ENCODE results near the gene TEX53. TPM values are rescaled to one million over a fixed set of nuclear protein-coding genes. Genes with fewer than 3 reads are reported as not detected.

The TEX53 gene
- total and polyA plus RNA-seq, 2 of the 8 experiments (the other 6 are each of a cell fraction or from before 2014, with no cell fraction given): not detected

DNA sequence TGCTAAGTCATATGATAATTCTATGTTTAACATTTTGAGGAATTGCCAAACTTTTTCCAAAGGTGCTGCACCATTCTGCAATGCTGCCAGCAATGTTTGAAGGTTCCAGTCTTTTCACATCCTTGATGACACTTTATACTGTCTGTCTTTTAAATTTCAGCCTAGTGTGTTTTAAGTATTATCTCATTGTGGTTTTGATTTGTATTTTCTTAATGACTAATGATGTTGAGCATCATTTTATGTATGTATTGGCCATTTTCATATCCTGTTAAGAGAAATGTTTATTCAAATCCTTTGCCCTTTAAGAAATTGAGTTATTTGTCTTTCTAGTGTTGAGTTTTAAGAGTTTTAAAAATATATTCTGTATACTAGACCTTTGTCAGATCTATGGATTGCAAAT, 29.4 kb upstream of the TEX53 start (continued):
- TF ChIP-seq, protein P1, sequence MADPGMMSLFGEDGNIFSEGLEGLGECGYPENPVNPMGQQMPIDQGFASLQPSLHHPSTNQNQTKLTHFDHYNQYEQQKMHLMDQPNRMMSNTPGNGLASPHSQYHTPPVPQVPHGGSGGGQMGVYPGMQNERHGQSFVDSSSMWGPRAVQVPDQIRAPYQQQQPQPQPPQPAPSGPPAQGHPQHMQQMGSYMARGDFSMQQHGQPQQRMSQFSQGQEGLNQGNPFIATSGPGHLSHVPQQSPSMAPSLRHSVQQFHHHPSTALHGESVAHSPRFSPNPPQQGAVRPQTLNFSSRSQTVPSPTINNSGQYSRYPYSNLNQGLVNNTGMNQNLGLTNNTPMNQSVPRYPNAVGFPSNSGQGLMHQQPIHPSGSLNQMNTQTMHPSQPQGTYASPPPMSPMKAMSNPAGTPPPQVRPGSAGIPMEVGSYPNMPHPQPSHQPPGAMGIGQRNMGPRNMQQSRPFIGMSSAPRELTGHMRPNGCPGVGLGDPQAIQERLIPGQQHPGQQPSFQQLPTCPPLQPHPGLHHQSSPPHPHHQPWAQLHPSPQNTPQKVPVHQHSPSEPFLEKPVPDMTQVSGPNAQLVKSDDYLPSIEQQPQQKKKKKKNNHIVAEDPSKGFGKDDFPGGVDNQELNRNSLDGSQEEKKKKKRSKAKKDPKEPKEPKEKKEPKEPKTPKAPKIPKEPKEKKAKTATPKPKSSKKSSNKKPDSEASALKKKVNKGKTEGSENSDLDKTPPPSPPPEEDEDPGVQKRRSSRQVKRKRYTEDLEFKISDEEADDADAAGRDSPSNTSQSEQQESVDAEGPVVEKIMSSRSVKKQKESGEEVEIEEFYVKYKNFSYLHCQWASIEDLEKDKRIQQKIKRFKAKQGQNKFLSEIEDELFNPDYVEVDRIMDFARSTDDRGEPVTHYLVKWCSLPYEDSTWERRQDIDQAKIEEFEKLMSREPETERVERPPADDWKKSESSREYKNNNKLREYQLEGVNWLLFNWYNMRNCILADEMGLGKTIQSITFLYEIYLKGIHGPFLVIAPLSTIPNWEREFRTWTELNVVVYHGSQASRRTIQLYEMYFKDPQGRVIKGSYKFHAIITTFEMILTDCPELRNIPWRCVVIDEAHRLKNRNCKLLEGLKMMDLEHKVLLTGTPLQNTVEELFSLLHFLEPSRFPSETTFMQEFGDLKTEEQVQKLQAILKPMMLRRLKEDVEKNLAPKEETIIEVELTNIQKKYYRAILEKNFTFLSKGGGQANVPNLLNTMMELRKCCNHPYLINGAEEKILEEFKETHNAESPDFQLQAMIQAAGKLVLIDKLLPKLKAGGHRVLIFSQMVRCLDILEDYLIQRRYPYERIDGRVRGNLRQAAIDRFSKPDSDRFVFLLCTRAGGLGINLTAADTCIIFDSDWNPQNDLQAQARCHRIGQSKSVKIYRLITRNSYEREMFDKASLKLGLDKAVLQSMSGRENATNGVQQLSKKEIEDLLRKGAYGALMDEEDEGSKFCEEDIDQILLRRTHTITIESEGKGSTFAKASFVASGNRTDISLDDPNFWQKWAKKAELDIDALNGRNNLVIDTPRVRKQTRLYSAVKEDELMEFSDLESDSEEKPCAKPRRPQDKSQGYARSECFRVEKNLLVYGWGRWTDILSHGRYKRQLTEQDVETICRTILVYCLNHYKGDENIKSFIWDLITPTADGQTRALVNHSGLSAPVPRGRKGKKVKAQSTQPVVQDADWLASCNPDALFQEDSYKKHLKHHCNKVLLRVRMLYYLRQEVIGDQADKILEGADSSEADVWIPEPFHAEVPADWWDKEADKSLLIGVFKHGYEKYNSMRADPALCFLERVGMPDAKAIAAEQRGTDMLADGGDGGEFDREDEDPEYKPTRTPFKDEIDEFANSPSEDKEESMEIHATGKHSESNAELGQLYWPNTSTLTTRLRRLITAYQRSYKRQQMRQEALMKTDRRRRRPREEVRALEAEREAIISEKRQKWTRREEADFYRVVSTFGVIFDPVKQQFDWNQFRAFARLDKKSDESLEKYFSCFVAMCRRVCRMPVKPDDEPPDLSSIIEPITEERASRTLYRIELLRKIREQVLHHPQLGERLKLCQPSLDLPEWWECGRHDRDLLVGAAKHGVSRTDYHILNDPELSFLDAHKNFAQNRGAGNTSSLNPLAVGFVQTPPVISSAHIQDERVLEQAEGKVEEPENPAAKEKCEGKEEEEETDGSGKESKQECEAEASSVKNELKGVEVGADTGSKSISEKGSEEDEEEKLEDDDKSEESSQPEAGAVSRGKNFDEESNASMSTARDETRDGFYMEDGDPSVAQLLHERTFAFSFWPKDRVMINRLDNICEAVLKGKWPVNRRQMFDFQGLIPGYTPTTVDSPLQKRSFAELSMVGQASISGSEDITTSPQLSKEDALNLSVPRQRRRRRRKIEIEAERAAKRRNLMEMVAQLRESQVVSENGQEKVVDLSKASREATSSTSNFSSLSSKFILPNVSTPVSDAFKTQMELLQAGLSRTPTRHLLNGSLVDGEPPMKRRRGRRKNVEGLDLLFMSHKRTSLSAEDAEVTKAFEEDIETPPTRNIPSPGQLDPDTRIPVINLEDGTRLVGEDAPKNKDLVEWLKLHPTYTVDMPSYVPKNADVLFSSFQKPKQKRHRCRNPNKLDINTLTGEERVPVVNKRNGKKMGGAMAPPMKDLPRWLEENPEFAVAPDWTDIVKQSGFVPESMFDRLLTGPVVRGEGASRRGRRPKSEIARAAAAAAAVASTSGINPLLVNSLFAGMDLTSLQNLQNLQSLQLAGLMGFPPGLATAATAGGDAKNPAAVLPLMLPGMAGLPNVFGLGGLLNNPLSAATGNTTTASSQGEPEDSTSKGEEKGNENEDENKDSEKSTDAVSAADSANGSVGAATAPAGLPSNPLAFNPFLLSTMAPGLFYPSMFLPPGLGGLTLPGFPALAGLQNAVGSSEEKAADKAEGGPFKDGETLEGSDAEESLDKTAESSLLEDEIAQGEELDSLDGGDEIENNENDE (IDR thresholded peaks at IDR 0.05; ENCODE audit: insufficient replicate concordance, low read length): no peak
- TF ChIP-seq BACH1 (IDR thresholded peaks at IDR 0.05; ENCODE audit: low read length): no peak
- no peak for TF ChIP-seq SAP30 (IDR thresholded peaks at IDR 0.05; ENCODE audit: insufficient read depth, insufficient replicate concordance, low read length)
- TF ChIP-seq SP1 (IDR thresholded peaks at IDR 0.05; ENCODE audit: low read depth, low read length): no peak
- TF ChIP-seq SRF (IDR thresholded peaks at IDR 0.05; ENCODE audit: low read depth, low read length): no peak
- TF ChIP-seq NRF1 (IDR thresholded peaks at IDR 0.05; ENCODE audit: low read depth, low read length): no peak
- no peak for TF ChIP-seq JUND (IDR thresholded peaks at IDR 0.05; ENCODE audit: low read length)
- TF ChIP-seq RAD21 (IDR thresholded peaks at IDR 0.05 in 1 of 2, conservative IDR thresholded peaks at IDR 0.05 in 1 of 2; ENCODE audit: low read depth in 2 of 2, low read length in 2 of 2): no peak
- no peak for TF ChIP-seq SIRT6 (IDR thresholded peaks at IDR 0.05; ENCODE audit: low read length)
- no peak for TF ChIP-seq CBX5 (IDR thresholded peaks at IDR 0.05; ENCODE audit: low read depth, low read length)
- TF ChIP-seq GABPA (IDR thresholded peaks at IDR 0.05; ENCODE audit: borderline replicate concordance, insufficient read depth, low read length): no peak
- TF ChIP-seq E2F6 (IDR thresholded peaks at IDR 0.05): no peak

All from H1 (cell line).